Erythroblast (primary cell): ENCODE measurements around the gene UBE2E2.

Experiments
- GATA1 ChIP-seq: IDR thresholded peaks from 2 replicates; pipeline ENCODE4 v1.6.1; 2011; ENCODE audit warnings: low read depth, mild to moderate bottlenecking, control low read depth, low read length, moderate library complexity
- POLR2A ChIP-seq: IDR thresholded peaks from 2 replicates; pipeline ENCODE4 v1.6.1; 2011; ENCODE audit warnings: mild to moderate bottlenecking, low read length

- no peak for TF ChIP-seq POLR2A
- no peak for TF ChIP-seq GATA1
Observed at GRCh38 chr3:23448998-23449537, 245.9 kb downstream of the UBE2E2 start.
